ENCODE results near the gene SAP30BP.

GRCh38 chr17:75645889-75646637 is 21.1 kb upstream of the SAP30BP start:
- TF ChIP-seq EZH2 (IDR thresholded peaks at IDR 0.05) (no peak), EGR1 (IDR thresholded peaks at IDR 0.05; ENCODE audit: low read depth) (no peak), CTCF (IDR thresholded peaks at IDR 0.05 in 2 of 3, conservative IDR thresholded peaks at IDR 0.05 in 1 of 3; ENCODE audit: borderline replicate concordance in 1 of 3, insufficient read depth in 1 of 3, low read depth in 2 of 3, low read length in 2 of 3) (no peak), SRF (IDR thresholded peaks at IDR 0.05; ENCODE audit: low read depth) (no peak), FOSL1 (IDR thresholded peaks at IDR 0.05; ENCODE audit: low read depth) (no peak), POLR2A (IDR thresholded peaks at IDR 0.05; ENCODE audit: borderline replicate concordance, extremely low read depth, insufficient read depth, insufficient read length) (no peak), REST (IDR thresholded peaks at IDR 0.05; ENCODE audit: low read depth) (no peak), SIN3A (IDR thresholded peaks at IDR 0.05; ENCODE audit: low read depth) (no peak), ELF1 (IDR thresholded peaks at IDR 0.05; ENCODE audit: borderline replicate concordance, low read depth) (no peak; the same call in 1 of the 2 replicates)
